Measurements from ENCODE around the gene CACTIN. TPM values are rescaled to one million over a fixed set of nuclear protein-coding genes. Genes with fewer than 3 reads are reported as not detected.
"Not testable (repeated sequence)": the region's sequence is repeated elsewhere in the genome, so short reads cannot be mapped to it uniquely, and the experiment has no call there.

CACTIN gene
- total RNA-seq, result 30.8 and 39.2 TPM in 2 replicates

DNA sequence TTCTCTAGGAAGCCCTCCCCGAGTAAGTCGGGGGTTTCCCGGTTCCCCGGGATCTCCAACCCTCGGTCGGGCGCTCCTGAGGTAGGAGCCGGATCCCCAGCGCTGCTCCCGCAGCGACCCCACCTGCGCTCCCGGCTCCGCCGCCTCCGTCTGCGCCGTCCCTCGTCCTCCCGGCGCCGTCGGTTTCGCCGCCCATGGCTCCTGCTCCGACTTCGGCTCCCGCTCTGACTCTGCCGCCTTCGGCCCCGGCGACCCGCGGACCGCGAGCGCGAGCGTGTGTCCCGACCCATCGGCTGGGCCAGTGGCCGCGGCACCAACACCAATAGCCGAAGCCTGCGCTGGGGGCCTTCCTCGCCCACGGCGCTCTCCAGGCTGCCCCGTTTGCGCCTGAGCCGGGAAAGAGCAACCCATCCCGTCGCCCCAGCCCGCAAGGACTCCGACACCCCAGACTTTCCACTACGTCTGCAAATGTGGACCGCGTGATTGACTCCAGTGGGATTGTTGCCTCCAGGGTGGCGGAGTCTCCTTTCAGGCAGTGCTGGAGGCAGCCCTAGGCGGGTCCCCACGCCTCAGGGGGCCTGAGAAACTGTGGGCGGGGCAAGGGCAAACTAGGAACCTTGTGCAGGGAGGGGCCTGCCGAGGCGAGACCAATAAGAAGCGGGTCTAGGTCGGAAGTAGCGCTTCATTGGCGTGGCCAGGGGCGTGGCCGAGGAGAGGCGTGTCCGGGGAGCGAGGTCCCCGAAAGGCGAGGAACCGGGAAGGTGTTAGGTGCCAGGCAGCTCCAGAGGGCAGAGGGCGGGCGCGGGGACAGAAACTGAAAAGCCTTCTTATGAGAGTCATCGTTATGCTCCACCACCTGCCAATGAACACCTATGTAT is at the start of gene CACTIN:
CACTIN (minus strand) TSS at position 318 of the 878 bp plus-strand sequence; CDS start at position 290, 28 bp downstream.
- peak; percentile 98 for DNase-seq

DNA sequence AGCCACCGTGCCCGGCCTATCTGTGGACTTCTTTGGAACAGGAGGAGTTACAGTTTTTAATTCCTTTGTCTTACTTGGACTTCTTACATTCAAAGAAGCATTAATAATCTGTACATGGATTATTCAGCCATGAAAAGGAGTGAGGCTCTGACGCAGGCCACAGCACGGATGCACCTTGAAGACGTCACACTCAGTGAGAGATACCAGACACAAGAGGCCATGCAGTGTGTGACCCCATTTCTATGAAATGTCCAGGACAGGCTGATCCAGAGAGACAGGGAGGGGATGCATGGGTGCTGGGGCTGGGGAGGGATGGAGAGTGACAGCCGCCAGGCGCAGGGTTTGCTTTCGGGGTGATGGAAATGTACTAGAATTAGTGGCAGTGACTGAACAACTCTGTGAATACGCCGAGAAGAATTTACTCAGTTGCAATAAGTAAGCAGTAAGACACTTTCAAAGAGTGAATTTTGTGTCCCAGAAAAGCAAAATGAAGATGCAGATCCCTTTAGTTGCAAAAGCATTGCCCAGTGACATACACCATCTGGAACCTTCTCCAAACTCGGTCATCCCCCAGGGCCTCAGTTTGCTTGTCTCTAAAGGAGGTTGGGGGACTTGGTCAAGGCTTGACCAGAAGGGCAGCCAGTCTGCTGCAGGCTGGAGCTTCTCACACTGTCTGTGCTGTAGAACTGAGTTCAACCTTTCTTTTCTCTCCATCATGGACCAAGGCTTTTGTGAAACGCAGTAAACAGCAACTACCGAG is 48.4 kb upstream of the CACTIN start:
- DNase-seq, result no peak

DNA sequence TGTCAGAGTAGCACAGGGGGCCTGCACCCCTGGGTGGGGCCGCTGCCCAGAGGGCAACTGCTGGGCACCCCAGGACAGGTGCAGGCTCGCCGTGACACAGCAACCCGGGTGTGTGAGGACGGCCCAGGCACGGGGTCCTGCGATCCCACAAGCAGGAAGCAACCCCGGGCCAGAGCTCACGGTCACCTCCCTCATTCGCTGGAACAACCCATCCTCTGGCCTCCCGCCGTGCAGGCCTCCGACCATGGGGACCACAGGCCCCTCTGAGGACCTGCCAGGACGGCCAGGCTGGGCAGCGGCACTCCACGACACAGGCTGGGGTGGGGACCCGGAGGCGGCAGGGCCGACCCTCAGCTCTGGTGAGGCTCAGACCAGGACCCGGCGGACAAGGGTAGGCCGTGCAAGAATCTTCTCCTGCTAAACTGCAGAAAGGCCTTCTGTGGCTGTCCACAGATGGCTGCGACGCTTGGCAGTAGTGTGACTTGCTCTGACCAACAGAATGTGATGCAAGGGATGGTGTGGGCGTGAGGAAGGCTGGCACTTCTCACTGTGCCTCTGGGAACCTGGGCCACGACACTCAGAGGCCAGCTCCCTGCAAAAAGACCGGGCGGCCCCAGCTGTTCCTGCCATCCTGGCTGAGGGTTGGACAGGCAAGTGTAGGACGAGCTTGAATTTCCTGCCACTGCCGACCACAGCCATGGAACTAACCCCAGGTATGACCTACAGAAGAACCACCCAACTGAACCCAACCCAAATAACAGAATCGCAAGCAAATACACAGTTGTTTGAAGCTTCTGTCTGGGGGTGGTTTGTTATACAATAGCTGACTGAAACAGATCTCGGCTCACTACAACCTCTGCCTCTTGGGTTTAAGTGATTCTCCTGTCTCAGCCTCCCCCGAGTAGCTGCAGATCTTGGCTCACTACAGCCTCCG is 47.2 kb upstream of the CACTIN start:
- peak; percentile 10 for DNase-seq

- DNase-seq, result peak; percentile 23
These were observed 46.4 kb upstream of the CACTIN start for GRCh38 chr19:3672993-3673392.

DNA sequence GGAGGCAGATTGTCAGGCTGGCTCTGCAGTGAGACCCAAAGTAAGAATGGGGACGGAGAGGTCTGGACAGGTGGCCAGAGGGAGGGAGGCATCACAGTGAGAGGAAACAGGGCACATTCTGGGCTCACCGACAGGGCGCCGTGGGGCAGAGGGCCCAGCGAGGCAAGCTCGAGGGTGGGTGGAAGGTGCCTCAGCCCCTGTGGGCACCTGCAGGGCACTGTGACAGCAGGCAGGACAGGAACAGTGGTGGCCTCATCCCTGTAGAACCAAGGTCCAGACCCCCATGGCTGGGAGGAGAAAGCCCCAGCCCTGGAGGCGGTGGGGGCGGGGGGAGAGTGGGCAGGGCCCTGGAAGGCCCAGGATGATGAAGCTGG is 46.0 kb upstream of the CACTIN start:
- DNase-seq, result no peak

DNA sequence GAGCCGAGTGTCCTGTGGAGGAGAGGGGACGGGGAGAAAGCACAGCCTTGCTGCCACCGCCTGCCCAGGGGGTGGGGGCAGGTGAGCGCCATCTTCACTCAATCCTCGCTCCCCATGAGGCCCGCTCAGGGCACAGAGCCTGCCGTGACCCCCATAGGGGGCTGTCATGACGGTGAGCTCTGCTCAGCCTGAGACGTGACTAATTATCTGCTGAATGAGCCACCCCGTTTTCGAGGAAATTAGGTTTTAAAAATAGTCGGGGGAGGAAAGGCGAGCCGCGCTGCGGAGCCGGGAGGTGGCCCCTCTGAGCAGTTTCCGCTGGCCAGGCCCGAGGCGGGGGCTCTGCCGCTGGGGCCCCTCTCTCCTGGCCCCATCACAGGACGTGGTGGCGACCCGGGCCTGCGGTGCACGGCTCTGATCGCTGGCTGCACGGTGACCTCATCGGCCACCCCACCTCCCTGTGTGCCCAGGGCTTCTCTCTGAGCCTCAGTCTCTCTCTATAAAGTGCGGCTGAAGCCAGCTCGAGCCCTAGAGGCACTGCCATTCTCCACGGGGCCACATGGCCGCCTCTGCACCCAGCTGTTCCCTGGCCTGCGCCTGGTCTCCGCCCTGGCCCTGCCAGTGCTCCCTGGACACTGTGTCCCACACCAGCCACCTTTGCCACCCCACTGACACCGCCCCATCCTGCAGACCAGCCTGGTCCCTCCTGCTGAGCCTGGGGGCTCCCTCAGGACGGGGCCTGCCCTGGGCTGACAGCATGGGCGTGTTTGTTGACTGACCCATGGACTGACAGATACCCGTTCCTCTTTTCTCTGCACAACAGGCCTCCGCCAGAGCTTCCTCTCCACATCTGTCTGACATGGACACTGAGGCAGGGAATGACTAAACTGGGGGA is 45.3 kb upstream of the CACTIN start:
- peak; percentile 67 for DNase-seq

DNA sequence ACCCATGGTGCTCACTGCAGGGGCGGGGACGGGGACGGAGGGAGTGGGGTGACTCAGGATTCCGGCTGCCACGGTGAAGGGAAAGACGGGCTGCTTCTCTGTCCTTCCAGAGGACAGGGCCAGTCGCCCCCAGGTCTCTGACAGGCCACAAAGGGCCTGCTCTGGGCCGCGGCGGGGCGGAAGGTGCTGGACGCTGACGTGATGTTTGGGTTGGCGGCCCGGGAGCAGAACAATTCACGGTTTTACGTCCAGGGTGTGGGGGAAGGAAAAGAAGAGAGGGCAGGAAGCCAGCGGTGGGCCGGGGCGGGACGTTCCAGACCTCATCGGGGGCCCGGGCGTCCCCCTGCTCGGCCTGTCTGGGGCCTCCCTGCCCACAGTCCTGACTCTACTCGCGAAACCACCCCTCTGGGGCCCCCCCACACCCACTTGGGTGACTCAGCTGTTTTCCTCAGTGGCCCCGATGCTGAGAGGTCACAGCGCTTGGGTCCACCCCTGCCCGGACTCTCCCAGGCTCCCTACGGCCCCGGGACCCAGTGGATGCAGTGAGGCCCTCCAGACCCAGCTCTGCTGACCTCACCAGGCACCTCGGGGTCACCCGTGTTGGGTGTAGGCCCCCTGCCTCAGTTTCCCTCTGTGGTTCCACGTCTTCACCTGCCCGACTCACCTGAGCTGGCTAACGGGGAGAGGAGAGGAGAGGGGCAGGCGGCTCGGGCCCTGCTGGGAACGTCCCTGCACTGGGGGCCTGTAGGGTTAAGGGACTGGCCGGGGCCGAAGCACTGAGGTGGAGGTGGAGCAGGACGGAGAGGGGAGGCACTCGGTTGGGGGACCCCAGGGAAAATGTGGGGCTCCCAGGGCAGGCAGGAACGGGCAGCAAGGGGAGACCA is 44.4 kb upstream of the CACTIN start:
- peak; percentile 92 for DNase-seq

DNA sequence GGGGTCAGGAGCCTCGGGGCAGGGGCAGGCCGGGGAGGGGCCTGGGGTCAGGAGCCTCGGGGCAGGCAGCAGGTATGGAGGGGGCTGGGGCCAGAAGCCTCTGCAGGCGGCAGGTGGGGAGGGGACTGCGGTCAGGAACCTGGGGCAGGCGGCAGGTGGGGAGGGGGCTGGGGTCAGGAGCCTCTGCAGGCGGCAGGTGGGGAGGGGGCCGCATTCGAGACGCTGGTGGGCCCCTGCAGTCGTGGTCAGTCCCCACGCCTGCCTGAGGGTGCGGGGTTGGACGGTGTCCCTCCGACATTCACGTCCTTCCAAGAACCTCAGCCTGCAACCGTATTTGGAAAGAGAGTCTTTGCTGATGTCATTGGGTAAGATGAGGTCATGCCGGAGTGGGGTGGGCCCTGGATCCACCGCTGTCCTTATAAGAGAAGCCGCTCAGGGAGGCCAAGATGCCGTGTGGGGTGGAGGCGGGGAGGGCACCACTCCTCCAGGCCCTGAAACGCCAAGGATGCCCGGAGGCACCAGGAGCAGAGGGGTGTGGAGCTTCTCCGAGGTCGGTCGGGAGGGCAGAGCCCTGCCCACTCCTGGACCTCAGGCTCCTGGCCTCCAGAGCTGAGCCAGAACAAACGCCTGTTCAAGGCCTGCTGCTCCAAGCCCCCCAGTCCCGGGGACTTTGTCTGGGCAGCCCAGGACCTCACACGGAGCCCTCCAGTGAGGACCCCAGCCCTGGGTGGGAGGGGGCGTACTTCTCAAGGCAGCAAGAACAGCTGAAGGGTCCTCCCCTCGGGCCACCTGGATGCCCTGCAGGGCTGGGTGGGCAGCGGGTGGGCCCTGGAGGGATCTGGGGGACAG is 43.6 kb upstream of the CACTIN start:
- peak; percentile 93 for DNase-seq

GRCh38 chr19:3669082-3669946 is 42.7 kb upstream of the CACTIN start:
- DNase-seq, result no peak

DNA sequence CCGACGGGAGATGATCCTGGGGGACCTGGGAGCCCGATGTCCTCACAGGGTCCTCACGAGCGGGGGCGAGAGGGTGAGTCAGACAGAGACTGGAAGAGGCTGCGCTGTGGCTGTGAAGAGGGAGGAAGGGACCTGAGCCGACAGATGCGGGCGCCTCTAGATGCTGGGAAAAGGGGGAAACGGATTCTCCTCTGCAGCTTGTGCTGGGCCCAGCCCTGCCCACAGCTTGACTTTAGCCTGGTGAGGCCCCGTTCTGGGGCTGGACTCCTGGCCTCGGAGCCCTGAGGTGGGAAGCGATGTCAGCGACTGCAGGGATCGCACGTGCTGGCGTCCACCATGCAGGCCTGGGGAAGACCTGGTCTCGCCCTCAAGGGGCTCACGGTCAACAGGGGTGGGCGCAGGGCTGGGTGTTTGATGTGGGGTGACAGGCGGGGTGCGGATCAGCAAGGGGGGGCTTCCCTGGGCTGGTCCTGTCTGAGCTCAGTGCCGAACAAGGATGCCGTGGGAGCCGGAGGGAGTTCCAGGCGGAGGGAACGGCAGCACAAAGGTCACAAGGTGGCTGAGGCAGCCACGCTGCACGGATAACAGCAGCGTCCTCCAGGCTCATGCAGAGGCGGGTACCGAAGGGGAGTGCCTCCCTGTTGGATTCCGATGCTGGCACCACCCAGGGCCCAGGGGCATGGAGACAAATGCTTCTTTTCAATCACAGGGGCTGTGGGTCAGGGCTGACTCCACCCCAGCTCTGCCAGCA is 41.9 kb upstream of the CACTIN start:
- DNase-seq, result no peak

DNA sequence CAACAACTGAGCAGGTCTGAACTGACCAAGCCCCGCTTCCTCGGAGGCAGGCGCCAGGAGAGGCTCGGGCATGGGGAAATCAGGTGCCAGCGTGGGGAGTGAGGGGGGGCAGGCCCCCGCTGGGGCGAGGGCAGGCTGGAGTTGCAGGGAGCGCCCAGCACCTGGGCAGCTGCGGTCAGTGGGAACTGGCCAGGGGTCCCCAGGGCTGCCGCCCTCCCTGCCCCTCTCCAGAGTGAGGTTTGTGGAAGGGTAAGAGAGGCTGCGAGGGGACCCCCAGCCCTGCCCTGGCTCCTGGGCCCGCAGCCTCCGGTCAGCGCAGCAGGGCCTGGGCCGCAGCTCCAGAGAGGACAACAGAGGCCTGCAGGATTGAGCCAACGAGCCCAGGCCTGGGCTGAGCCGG is 41.2 kb upstream of the CACTIN start:
- no peak for DNase-seq

DNA sequence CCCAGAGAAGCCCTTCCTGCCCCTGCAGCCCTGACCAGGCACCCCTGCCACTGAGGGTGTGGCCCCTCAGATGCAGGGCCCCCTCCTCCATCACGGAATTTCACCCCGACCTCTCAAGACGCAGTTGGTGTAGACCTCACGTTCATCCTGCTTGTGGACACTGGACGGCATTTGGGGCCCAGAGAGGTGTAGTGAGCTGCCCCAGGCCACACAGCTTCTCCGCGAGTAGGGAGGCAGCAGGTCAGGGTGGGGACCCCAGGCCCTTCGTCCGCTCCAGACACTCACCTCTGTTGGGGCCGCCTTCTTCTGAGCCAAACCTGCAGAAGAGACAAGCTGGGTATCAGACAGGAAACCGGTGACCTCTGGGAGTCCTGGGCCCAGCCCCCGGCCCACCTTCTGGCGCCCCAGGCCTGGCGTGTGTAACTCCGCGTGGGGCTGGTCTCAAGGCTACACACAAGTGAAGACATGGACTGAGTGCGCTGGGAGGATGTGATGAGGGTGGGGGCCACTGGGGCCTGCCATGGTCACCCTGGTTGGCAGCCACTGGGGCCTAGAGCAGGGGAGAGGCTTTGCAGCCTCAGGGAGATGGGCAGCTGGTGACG is 40.5 kb upstream of the CACTIN start:
- DNase-seq, result no peak

DNA sequence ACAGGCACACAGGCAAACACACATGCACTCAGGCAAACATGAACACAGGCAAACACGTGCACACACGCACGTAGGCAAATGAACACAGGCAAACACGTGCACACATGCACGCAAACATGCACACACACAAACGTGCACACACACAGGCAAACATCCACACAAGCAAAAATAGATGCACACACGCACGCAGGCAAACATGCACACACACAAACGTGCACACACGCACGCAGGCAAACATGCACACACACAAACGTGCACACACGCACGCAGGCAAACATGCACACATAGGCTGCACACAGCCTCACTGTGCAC is 39.9 kb upstream of the CACTIN start:
- DNase-seq, result not testable (repeated sequence)

- DNase-seq, result peak; percentile 67
These were observed 39.3 kb upstream of the CACTIN start for GRCh38 chr19:3665681-3666544.

DNA sequence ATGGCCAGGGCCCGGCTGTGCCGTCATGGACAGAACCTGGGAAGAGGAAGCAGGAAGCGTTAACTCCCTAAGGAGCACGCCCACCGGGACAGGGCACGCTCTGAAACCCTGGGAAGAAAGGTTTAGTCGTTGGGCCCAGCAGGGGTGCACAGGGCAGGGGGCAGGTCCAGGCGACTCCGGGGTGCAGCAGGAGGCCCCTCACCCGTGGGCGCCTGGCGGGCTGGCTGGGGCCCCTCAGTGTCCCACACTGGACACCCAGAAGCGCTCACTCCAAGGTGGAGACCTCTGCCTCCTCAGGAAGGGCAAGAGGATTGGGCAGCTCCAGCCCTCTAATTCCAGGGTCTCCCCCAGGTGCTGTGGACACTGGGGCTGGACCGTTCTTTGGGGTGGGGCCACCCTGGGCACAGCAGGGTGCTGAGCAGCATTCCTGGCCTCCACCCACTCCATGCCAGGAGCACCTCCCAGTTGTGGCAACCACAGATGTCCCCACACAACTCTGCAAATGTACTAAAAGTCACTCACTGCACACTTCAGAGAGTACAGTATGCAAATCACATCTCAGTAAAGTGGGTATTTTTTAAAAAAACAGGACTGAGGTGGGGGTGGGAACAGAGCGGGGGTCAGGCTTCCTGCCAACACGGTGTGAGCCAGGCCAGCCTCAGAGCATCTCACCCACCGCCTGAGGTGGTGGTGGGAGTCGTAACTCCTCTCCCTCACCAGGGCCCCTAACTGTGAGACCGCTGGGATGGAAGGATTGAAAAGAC is 38.5 kb upstream of the CACTIN start:
- no peak for DNase-seq

DNA sequence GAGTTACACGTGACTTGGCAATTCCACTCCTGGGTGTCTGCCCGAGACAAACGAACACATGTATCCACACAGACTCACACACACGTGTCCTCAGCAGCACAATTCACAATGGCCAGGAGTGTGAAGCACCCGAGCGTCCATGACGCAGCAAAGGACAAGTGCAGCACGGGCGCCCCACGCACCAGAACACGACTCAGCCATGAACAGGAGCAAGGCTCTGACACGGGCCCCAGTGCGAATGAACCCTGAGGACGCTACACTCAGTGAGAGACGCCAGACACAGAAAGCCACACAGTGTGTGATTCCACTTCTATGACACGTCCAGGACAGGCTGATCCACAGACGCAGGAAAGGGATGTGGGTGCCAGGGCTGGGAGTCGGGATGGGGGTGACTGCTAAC is 37.2 kb upstream of the CACTIN start:
- DNase-seq, result no peak

Measured in dermis blood vessel endothelial cell (primary cell).